ENCODE results near the gene FHOD3.

FHOD3 gene

DNA sequence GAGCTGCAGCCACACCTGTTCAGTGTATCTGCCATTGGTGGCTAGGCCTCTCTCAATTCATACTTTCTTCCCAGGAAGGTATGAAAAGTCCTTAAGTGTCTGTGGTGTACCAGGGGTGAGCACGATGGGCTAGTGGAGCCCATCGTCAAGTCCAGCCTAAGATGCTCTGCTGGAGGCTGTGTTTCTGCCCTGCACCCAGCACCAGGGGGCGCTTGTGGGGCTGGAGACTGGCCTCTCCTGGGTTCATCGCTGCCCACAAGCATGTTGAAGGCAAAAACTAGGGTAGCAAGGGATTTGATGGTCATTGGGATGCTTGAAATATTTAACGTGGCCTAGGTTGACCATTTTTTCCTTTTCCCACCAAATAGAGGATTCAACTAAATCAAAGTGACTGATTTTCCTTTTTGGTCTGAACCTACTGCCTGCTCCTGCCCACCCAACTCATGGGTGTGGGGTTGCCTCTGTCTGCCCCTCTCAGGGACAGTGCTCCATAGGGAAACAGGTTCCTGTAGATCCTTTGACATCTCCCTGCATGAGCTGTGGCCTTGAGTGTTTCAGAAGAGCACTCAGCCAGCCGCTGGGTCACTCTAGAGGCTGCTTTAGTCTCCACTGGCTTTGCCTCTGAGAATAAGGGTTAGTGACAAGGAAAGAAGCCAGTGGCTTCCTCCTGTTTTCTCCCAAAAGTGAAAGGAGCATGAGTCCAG is 472.2 kb downstream of the FHOD3 start:
- no peak for DNase-seq

DNA sequence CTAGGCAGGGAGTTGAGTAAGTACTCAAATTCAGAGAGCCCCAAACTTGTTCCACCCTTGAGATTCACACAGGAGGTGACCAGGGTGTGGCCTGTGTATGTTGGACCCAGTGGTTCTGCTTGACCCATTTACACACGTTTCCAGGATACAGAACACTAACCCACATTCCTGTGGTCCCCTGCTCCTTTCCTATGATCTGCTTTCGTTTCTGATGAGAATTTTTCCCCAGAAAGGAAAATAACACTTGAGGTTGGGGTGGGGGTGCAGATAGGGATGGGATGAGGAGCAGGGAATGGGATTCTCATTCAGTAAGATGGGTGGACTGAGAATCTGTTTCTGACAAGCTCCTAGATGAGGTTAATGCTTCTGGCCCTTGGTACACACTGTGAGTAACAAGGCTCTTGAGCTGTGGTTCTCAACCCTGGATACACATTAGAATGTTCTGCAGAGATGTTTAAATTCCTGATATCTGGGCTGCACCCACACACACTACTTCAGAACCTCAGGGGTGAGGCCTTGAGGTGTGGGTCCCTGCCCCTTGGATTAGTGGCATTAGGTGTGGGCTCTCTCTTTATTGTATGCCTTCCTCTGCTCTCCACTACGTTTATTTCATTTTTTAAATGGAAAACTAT is 472.9 kb downstream of the FHOD3 start:
- no peak for DNase-seq

GRCh38 chr18:36771245-36771644 is 473.7 kb downstream of the FHOD3 start:
- DNase-seq = no peak

DNA sequence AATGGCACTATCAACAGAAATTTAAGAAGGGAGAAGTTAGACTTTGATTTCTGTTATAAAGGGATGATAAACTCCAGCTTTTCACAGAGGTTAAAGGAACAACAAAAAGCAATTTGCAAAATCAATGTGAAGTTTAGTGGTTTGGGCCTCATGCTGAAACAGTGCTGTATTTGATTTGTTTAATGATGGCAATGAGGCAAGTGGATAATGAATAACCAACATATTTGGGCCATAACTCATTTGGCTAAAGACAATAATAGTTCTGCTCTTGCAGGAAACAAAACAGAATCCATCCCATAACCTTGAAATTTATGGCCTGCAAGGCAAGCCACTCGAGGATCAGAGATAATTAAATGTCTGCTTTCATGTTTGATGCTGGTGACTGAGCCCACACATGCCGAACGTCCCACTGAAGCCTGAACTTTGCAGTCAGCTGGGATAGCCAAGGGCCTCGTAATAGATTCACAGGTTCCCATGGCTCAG is 474.8 kb downstream of the FHOD3 start:
- no peak for DNase-seq

GRCh38 chr18:36775396-36775795 is 477.9 kb downstream of the FHOD3 start:
- no peak for DNase-seq

DNA sequence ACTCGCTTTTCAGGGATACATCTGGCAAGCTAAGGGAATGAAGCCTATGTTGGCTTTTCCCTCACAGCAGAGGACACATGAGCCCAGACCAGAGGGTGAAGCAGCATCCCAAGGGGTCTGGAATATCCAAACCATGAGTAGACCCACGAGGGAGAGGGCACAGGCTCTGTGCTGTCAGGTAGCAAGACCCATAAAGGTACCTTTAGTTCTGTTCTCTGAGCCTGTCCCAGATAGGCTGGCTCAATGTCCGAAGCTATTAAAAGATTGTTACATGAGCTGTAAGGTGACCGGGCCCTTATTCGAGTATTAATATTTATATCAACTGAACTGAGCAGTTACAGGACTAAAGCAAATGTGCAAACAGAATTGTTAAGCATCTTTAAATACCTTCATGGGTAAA is 479.1 kb downstream of the FHOD3 start:
- DNase-seq = no peak

DNA sequence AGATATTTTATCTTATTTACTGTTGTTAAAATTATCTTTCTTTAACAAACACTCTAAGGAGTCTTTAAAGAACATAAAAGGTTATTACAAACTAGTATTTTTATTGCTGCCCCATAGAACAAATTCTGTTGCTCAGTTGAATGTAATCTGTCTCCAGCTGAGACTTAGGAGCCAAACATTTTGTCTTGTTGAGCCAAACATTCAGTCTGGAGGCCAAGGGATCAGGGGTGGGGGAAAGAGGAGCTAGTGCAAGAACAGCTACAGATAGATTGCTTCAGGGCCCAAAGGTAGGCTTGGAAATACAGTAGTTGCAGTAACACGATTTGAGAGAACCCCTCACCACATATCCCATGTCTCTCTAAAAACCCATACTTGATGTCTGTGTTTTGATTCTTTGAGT is 480.1 kb downstream of the FHOD3 start:
- DNase-seq = no peak

GRCh38 chr18:36780748-36781147 is 483.2 kb downstream of the FHOD3 start:
- DNase-seq = no peak

GRCh38 chr18:36782710-36783109 is 485.2 kb downstream of the FHOD3 start:
- DNase-seq = no peak

GRCh38 chr18:36783792-36784191 is 486.3 kb downstream of the FHOD3 start:
- DNase-seq = no peak

- no peak for DNase-seq
Measured at GRCh38 chr18:36786686-36787085, 489.2 kb downstream of the FHOD3 start.

GRCh38 chr18:36792634-36793283 is 495.2 kb downstream of the FHOD3 start:
- no peak for DNase-seq

- DNase-seq = no peak
Measured at GRCh38 chr18:36798738-36799473, 501.4 kb downstream of the FHOD3 start.

DNA sequence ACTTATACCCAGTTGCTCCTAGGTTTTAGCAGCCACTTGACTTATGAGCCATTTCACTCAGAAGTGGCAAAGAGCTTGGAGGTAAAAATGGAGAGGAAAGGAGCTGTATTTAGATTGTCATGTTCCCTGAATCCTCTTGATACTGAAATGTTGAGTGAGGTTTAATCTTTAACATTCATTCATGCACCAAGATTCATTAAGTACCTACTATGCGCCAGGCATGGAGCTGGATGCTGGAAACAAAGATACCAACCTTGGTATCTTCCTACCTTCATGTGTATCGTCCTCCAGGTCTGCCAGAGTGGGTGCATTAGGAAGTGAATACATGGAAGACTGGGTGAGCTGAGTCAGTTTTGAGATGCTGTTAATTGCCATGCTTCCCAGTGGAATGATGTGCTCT is 507.6 kb downstream of the FHOD3 start:
- no peak for DNase-seq

GRCh38 chr18:36808681-36809080 is 511.2 kb downstream of the FHOD3 start:
- no peak for DNase-seq

DNA sequence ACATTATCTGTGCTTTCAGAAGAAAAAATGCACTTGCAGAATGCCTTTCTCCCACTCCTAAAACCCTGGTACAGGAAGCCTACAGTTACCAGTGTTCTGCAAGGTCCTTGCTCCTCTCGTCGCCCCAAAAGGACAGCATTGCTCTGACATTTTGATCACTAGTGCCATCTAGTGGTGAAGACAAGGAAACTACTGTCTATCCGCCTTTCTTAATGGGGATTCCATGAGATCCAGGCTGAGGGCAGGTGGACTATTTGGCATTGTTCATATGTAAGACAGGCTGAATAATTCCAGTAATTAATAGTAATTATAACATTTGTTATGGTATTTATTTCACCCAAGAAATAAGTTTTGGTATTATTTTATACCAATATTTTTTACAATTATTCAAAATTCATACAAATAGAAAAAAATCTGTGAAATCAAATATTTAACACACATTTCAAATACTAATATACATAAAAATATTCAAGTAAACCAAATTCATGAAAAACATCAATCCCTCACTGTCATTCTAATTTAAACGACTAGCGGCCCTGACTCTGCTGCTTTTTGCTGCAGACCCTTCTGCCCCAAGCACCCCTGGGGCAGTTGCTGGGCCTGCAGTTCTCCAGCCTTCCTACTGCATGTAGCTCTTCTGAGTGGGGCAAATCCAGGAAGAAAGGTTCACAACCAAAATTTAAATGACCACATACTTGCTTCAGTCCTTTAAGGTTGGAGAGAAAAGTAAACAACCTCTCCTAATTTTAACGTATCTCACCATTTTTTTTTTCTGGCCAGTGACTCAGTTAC is 512.3 kb downstream of the FHOD3 start:
- peak; percentile 87 for DNase-seq

GRCh38 chr18:36811430-36811829 is 513.9 kb downstream of the FHOD3 start:
- no peak for DNase-seq

DNA sequence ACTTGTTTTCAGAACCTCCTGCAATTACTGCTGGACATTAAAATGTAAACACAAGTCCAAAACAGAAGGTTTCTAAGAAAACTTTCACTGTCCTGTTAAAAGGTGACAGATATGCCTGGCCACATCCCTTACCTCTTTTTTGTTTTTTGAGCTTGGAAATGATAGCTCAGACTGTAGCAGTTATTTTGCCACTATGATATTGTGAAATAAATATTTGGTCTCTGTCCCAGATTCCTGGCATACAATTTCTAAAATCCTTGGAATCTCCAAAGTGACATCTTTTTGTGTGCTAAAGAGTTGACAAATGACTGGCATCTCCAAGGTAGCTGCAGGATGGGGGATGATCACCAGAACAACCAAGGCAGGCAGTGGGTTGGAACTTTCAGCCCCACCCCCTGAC is 514.4 kb downstream of the FHOD3 start:
- DNase-seq = no peak

DNA sequence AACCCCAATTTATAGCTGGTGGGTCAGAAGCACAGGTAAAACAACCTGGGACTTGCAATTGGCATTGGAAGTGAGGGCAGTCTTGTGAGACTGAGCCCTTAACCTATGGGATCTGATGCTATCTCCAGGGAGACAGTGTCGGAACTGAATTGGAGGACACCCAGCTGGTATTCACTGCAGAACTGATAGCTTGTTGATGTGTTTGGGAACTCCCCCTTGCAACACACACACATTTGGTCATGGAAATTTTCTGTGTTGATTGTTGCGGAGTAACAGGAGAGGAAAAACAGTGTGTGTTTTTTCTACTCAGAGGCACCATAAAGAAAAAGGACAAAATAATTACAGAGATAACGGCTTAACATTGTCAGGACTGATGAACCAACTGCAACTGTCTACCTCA is 515.2 kb downstream of the FHOD3 start:
- no peak for DNase-seq

- DNase-seq = no peak
Measured at GRCh38 chr18:36813101-36813775, 515.7 kb downstream of the FHOD3 start.

- no peak for DNase-seq
Measured at GRCh38 chr18:36813824-36814223, 516.3 kb downstream of the FHOD3 start.

DNA sequence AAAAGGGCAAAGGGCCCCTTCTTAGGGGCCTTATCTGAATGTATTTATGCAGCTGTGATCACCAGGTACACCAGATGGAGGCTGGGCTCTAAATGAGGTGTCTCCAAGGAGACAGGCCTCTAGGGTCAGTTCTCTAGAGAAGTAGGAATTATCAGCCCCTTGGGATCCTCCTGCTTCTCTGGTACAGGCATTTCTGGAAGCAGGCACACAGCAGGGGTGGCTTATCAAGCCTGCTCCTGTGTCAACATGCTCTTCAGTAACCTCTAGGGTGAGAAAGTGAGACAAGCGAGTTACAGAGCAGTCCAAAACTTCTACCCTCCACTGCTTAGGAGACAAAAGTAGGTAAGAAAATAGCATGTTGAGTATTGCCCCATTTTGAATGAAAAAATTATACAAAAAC is 517.5 kb downstream of the FHOD3 start:
- DNase-seq = no peak
